Stromal cell of bone marrow (primary cell): ENCODE data around the gene ZMYND10.
"Not testable (repeated sequence)": the region's sequence is repeated elsewhere in the genome, so short reads cannot be mapped to it uniquely, and the experiment has no call there.

Experiments used
- DNase-seq: peaks from one replicate; pipeline ENCODE4 v3.0.0-alpha.2; 2012; ENCODE audit warnings: low read depth

Gene ZMYND10

DNA sequence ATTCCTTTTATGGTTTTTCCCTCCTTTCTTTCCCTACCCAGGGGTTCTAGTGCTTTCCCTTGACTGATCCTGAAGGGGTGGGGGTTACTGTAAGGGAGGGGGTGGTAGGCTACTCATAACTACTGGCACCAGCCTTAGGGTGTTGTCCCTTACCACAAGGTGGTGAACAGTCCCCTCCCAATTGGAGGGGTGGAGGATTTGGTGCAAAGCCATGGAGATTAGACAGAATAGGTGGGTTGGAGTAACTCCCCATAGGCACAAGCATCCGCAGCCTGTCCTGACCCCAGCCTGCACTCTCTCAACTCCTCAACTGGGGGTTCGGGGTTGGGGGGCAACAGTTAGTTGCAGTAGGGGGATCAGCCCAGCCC, 20.4 kb downstream of the ZMYND10 start:
- no peak for DNase-seq

DNA sequence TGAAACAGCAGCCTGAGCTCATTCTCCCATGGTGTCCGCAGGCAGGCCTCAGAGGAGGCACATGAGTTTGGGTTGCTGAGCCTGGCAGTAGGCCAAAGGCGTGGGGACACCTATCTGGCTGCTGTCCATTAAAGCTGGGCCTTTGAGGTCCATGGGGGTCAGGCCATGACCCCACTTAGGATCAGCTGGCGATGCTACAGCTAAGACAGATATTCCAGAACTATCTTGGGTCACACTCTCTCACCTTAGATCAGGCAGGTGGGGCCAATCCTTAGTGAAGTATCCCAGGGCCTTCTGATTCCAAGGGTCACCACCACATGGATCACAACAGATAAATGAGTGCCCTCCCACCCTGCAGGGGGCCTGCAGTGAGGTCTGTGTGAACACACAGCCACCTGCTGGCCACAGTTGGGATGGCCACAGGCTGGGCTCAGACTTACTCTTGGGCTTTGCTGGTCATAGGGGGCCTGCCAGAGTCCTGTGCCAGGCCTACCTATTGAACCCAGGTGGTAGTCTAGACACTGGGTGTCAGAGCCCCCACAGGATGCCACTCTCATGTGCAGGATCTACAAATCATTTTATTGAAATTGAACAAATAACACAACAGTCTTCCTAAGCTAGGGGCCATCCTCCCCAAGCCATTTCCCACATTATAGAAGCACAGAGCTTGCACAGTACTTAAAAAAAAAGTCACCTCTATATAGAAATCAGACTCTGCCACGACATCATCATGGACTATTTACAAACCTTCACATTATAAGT, 21.0 kb downstream of the ZMYND10 start:
- no peak for DNase-seq

DNA sequence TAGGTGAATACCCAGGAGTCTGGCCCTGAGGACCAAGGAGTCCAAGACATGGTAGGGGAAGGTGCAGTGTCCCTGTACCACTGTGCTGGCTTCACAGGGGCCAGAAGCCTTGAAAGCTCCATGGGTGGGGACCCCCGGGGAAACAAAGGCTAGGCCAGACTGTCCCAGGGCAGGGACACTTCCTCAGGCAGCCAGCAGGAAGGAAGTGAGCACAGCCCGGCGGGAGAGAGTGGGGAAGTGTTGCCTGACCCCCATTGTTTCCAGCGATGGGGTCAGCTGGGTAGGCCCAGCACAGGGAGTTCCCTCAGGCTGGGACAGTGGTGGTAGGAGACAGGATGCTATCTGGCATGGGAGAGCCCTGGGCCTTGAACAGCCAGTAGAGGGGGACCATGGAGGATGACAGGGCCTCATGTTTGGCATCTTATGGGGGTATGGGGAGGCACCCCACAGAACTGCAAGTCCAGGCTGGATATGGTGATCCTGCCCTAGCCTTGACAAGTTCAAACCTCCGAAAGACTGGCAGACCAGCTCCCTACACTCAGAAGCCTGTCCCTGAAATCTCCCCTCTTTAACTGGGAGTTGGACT, 21.8 kb downstream of the ZMYND10 start:
- DNase-seq = no peak

DNA sequence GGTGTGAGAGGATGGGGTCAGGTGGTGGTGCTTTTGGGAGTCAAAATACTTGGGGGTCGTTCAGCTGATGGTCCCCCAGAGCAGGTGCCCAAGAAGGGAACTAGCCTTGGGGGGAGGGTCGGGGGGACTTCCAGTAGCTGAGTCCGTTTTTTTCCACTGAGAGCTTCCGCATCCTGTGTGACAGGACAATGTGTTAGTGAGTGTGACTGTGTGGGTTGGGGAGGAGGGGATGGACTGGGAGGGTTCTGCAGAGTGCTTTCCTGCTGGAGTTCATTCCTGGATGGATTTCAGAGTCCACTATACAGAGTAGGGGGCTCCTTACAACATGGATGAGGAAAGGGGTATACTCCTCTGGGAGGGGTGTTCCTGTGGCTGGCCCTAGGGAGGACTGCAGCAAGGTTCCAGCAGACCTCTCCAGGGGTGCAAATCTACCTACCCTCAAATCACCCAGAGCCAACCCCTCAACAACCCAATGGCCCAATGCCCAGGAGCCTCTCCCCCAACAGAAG, 22.4 kb downstream of the ZMYND10 start:
- DNase-seq = no peak

DNA sequence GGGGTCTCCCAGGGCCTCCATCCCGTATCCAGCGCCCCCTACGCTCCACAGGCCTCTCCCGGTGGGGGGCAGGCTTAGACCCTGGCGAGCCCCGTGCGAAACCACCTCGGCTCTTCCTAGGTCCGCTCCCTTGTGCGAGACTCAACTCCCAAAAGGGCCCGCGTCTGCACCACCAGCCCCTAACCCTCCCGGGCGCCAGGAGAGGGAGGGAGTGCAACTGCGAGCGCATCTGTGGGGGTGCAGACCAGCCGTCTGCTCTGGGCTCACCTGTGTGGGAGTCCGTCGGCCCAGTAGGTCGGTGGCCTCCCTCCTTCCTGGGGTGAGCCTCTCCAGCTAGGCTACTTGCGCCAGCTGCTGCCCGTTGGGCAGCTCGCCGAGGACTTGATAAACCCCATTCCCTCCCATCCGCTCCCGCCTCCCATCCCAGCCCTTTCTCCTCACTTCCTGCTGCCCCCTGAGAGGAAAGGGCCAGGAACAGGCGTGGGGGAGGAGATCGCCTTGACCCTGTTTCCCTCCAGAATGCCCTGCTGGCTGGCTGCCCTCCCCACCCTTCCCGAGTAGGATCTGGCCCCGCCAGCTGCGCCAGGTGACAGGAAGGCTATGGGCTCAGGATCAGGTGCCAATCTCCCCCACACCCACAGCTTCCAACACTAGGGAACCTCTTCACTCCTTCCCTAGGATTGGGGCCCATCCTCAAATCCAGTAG, 23.0 kb downstream of the ZMYND10 start, which contains the start of gene HYAL2:
TSS of gene HYAL2 (minus strand) at position 360 of the 706 bp plus-strand sequence. CDS start 2,256 bp downstream, outside the sequence.
- no peak for DNase-seq

DNA sequence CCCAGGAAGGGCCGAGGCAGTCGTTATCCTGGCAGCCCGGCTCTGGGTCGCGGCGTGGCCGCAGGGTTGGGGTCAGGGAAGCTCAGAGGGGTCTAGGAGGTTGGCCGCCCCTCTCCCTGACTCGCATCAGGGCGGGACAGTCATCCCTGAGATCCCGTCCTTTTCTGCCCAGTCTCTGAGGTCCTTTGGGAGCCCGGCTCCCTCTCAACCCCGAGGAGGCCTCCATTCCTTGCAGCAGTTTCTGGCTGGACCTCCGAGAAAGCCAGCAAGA, 23.5 kb downstream of the ZMYND10 start:
- no peak for DNase-seq

DNA sequence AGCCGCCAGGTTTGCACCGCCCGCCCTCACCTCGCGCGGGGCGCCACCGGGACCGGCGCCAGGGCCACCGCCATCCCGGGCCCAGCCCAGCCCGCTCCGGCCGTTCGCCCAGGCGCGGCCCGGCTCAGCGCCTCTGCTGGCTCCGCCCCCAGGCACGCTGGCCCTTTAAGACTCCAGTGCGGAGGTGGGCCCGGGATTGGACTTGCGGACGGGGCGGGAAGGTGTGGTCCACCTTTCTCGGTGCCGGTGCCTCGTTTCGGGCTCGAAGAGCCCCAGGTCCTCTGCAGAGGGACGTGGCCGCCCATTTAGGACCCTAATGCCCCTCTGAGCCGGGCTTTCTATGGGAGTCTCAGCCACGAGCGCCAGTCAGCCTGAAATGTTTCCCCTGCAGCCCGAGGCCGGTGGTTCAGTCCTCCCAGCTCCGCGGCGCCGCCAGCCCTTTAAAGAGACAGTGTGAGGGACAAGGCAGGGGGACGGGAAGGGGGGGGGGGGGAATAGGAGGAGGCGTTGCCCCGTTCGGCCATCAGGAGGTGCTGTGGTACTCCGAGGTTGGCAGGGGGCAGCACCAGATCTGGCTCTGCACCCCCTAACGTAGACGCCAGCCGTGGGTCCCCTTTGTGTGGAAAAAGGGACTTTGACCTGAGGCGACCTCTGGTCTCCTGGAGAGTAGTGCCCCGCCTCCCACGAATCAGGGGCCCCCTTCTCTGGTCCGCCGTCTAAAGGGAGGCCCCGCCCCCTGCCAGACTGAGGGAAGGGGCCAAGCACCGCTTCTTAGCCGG, 24.0 kb downstream of the ZMYND10 start:
- DNase-seq = peak; percentile 82

DNA sequence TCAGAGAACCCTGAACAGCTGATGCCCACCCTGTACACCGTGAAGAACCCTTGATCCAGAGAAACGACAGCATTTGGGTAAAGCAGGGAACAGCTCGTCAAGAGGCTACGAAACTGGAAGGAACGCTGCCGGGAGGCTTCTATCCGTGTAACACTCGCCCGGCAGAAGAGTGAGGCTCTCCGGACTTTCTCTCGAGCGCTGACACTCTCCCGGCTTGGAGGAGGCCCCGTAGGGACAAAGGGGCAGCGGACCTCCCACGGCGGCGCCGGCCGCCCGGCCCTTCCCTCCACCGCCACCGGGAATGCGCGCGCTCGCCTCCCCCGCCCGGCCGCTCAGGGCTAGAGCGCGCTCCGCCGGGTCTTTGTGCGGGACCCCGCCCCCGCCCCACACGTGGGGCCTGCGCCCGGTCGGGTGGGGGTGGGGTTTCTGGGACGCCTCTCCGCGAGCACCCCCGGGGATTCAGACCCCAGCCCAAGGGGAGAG, 24.6 kb downstream of the ZMYND10 start:
- no peak for DNase-seq

DNA sequence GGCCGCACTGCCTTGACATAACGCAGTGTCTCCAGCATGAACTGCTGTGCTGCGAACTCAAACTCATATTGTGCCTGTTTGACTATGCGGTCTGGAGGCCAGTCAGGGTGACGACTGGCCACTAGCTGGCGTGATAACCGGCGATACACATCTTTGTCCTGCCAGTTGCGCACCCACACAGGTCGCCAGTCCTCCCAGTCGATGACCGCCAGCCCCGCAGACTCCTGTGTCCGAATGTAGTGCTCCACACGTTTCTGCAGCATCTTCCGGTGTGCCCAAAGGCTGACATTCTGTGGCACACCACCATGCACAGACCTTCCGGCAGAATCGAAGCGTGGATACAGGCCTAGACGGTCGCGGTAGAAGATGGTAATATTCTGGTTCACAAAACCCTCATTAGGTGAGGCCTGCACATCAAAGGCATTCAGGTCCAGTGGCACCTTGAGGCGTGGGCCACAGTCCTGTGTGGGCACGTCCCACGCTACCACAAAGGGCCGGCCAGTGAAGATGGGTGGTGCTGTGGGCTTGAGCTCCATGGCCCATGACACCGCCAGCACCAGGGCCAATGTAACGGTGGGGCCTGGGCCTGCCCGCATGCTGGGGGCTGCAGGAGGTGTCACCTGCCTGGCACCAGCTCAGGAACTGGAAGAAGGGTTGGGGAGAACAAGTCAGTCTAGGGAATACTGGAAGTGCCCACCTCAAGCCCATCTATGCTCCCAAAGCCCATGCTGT, 25.5 kb downstream of the ZMYND10 start:
- DNase-seq = no peak

DNA sequence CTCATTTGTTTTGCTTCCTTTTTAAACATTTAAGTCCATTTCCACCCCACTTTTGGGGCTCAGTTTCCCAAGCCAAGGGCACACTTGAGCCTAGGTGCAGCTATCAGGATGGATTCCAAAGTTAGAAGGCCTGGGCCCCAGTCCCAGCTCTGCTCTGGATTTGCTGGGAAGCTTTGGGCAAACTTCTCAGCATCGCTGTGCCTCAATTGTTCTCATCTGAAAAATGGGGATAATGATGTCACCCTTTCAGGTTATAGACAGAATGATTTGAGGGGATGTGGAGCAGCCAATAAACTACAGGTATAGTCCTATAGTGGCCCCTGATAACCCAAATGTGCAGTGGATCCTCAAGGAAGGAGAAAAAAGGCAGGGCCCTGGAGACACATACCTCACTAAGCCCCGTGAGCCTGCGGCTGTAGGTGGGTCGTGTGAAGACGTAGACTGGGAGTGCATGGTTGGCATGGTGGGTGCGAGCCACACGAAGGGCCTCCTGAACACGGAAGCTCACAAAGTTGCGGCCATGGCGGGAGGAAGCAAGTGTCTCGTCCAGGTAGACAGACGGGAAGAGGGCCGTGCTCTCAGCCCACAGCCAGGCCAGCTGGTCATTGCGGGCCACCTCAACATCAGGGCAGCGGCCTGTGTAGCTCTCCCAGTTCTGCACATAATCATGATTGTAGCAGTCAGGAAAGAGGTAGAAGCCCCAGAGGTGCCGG, 26.2 kb downstream of the ZMYND10 start:
- no peak for DNase-seq

DNA sequence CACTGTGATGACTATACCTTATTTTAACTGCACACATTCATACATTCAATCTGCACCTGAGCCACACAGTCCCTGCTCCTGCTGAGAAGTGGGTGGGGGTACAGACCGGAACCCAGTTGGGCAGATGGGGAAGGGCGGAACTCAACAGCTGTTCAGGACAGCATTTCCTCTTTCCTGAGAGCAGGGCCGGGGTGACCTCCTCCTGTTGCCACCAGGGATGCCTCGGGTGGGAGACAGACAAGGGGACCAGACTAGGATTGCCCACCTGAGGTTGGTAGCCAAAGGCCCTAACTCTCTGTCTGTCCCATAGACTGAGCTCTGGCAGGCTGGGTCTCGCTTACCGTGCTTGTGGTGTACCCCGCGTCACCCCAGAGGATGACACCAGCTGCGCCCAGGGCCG, 26.9 kb downstream of the ZMYND10 start:
- DNase-seq = no peak

DNA sequence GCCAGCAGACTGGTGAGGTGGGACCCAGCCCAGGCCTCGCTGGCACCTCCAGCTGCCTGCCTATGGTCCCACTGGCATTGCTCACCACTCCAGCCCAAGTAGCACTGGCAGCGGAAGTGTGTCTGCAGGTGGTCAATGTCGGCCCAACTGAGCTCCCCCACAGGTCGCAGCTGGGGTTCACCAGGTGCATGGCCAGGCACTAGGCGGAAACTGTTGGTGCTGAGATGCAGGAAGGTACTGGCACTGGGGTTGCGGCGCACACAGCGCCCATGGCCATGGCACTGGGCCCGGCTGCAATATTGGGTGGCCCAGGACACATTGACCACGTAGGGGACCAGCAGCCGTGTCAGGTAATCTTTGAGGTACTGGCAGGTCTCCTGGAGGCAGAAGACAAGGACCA, 27.4 kb downstream of the ZMYND10 start:
- no peak for DNase-seq

DNA sequence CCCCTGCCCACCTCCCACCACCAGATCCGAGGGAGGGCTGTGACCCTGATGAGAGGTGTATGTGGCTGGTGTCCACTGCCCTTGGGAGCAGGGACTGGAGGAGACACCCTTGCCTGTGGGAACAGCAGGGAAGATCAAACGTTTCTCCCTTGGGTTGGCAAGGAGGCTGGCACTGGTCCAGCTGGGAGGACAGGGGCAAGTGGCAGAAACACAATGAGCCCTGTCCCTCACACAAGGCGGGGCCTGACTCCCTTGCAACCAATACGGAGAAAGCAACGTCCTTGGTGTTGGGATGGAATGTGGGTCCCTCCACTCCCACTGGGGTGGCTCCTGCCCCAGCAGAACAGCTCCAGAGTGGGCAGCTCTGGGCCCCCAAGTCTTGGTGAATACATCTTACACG, 28.2 kb downstream of the ZMYND10 start:
- no peak for DNase-seq

DNA sequence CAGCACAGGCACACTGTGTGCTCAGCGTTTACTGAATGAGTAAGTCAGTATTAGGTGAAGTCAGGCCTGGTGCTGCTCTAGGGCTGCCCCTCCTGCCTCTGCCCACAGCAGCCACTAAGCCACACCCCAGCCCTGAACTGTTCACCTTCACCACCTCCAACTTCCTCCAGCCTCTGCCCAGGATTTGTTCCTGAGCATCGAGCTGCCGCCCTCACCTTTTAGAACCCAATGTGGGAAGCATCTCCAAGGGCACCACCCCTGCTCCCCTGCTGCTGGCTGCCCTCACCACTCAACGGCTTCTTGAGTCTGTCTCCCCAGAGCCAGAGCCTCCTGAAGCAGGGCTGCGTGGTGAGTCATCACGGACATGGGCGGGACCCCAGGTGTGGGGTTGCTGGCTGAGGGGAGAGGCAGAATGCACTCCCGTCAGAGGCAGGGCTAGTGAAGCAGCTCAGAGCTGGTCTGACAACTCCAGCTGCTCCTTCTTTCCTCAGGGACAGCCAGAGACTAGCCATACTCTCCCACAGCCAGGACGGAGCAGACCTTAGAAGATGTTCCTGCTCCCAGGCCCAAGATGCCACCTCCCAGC, 28.8 kb downstream of the ZMYND10 start:
- DNase-seq = no peak

DNA sequence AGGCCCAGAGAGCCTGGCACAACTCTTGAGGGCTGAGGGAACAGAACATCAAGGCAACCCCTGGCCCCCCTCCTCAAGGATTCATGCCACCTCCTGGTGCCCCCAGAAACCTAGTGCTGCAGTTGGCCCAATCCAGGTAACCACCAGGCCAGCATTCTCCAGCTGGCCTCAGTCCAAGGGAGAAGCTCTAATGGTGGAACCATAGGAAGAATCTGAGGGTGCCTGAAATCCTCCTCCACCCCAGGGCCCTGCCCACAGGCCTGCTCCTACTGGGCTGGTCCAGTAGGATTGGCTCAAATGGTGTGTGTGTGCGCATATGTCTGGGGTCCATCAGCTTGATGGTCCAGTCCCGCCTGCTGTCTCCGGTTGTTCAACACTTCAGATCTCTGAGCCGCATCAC, 30.7 kb downstream of the ZMYND10 start:
- DNase-seq = no peak

DNA sequence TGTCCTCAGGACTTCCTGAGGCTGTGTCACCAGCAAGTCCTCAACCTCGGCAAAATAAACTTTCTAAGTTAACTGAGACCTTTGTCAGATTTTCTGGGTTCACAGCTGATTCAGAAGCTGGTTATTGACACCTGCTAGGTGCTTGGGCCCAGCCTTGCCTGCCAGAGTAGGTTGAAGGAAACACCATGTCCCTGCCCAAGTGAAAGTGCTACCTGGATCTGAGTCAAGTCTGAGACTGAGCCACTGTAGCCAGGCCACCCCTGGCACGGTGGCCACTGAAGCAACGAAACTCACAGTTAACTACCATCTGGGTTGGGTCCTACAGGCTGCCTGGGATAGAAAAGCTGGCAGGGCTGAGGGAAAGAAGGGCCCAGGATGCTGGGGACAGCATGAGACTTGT, 31.2 kb downstream of the ZMYND10 start:
- DNase-seq = no peak

DNA sequence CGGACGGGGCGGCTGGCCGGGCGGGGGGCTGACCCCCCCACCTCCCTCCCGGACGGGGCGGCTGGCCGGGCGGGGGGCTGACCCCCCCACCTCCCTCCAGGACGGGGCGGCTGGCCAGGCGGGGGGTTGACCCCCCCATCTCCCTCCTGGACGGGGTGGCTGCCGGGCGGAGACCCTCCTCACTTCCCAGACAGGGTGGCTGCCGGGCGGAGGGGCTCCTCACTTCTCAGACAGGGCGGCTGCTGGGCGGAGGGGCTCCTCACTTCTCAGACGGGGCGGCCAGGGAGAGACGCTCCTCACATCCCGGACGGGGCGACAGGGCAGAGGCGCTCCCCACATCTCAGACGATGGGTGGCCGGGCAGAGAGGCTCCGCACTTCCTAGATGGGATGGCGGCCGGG, 33.5 kb downstream of the ZMYND10 start:
- DNase-seq = not testable (repeated sequence)

DNA sequence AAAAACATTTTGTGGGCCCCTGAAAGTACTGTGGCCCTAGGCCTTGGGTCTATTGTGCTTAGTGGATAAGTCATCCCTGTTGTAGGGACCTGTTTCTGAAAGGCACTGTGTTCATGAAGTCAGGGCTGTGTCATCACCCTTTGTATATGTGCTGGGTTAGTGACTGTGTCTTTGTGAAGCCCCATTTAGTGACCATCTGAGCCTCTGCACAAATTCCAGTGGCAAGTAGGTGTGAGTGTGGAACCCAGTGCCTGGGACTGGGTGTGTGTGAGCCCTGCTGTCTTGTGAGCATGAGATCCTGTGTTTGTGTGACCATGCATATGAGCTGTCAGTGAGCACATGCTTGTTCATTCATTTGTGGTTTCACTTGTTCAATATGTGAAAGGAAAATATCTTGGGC, 40.9 kb downstream of the ZMYND10 start:
- no peak for DNase-seq

DNA sequence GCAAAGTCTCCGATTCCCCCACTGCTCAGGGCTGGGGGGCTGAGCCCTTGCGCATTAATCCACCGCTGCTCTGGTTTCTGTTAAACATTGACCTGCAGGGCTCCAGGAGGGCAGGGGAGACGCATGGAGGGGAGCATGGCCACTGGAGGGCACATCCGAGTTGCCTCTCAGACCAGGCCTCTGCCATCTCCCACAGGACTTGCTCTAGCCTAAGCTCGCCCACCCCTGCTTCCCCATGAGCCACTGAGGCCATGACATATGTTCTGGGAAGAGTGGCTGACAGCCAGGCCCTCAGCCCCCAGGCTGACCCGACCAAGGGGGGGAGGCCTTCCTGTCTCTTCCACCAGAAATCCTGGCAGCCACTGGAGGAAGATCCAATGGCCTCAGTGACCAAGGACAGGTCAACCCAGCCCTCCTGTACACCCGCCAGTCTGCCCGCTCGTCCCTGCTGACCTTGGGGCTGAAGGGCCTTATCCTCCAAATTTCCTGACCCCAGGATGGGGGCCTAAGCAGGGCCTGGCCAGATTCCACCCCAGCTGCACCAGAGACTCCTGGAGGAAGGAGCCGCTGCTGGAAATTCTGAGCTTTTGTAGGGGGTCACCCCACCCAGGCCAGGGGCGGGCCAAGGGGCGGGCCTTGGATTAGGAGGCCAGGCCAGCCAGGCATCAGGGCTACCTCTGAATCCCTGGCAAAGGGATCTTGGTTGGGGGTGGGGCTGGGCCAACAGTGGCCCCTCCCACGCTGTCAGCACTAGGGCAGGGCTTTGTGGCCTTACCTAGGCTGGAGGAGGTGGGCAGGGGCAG, 42.3 kb downstream of the ZMYND10 start, which contains the start of gene HYAL1:
TSS of gene HYAL1 (minus strand) at position 562 of the 803 bp plus-strand sequence. CDS start 618 bp downstream, outside the sequence.
- DNase-seq = no peak
